ENCODE measurements around the gene RNU6-1.

RNU6-1 gene

GRCh38 chr15:67839929-67840748 lies at the start of gene RNU6-1:
RNU6-1 (minus strand) TSS chr15:67840045.
- DNase-seq (ENCODE audit: low read depth in 3 of 3): peak; percentile 89 to 91 (median 90)

GRCh38 chr15:67887776-67888175 lies 47.9 kb upstream of the RNU6-1 start:
- no peak for DNase-seq (ENCODE audit: low read depth in 3 of 3)

- no peak for DNase-seq (ENCODE audit: low read depth in 3 of 3)
These were observed 46.0 kb upstream of the RNU6-1 start for GRCh38 chr15:67885861-67886260.

DNA sequence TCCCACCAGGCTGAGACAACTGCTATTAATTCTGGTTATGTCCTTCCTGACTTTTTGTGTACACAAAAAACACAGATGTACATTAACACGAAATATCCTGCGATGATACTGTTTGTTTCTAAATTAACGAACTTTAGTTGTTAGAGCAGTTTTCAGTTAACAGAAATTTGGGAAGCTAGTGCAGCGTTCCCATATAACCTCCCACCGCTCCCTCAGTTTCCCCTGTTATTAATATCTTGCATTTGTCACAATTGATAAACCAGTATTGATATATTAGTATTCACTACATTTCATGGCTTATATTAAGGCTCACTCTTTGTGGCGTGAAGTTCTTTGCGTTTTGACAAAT lies 45.3 kb upstream of the RNU6-1 start:
- DNase-seq (ENCODE audit: low read depth in 3 of 3): no peak

GRCh38 chr15:67884514-67885174 lies 44.8 kb upstream of the RNU6-1 start:
- peak; percentile 9 to 29 (median 18) for DNase-seq (ENCODE audit: low read depth in 3 of 3)

DNA sequence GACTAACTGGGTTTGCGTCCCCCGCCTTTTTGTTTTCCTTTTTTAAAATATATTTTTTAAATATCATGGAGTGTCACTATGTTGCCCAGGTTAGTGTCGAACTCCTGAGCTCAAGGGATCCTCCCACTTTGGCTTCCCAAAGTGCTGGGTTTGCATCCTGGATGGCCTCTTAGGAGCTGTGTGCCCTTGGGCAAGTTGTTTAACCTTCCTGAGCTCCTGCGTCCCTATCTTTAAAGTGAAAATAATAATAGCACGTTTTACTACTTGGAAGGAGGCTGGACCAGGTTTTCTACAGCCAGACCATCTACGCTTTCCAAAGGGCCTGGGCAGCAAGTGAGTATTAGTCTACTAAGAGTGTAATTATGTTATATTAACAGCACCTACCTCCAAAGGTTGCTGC lies 44.2 kb upstream of the RNU6-1 start:
- DNase-seq (ENCODE audit: low read depth in 3 of 3): no peak

DNA sequence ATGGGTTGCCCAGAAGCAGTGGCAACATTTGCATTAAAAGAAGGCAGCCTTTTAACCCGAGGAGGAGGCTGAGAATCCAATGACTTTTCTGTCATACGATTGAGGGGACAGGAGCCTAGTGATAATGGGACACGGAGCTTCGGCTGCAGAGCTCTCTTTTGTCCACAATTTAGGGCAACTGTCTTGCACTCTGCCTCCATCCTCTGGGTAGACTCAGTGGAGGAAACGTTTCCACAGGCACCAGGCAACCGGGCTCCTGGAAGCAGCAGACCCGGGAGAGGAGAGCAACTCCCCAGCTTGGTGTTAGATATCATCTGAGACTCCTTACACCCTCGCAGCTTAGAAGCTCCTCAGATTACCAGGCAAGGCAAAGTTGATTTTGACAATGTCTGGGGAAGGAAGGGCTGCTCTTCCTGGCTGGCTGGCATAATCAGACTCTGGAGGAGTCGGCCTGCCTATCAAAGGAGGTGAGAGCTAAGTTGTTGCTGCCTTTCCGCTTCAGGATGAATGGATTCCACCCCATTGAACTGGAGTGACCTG lies 43.5 kb upstream of the RNU6-1 start:
- DNase-seq (ENCODE audit: low read depth in 3 of 3): no peak

GRCh38 chr15:67882487-67883233 lies 42.8 kb upstream of the RNU6-1 start:
- no peak for DNase-seq (ENCODE audit: low read depth in 3 of 3)

DNA sequence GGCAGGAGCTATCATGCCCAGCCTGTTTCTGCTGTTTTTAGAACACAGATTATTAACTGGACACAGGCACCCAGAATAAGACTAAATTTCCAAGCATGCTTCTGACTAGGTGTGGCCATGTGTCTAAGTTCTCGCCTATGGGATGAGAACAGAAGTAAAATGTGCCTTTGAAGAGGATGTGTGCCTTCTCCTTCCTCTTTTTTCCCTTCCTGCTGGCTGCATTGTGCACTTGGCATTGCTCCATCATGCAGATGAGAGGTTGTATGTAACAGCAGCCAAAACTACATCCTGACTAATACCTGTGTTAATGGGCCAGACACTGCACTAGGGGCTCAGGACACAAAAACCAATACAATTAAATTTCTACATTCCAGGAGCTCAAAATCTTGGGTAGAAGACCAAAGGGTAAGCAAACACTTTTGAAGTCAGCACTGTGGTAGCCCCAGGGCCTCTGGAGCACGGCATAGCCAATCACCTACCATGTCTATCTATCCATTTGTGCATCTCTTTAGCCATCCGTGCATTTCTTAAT lies 40.9 kb upstream of the RNU6-1 start:
- no peak for DNase-seq (ENCODE audit: low read depth in 3 of 3)

- DNase-seq (ENCODE audit: low read depth in 3 of 3): no peak
These were observed 39.7 kb upstream of the RNU6-1 start for GRCh38 chr15:67879440-67880129.

GRCh38 chr15:67878712-67879206 lies 38.9 kb upstream of the RNU6-1 start:
- no peak for DNase-seq (ENCODE audit: low read depth in 3 of 3)

DNA sequence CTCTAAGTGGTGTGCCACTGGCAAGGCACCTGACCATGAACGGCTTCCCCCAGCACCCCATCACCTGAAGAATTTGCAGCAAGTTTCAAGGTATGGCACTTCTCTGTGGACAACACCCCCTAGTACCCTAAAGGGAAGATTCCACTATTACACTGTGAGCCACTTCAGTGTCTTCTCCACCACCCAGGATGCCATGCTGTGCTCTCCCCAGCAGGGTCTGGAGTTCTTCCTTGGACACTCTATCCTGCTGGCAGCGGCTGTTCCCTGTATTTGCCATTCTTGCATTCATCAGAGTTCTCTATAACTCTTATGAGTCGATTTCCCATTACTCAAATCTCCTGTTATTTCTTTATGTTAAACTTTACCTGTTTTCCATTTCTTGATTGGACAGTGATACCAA lies 33.9 kb upstream of the RNU6-1 start:
- DNase-seq (ENCODE audit: low read depth in 3 of 3): no peak

DNA sequence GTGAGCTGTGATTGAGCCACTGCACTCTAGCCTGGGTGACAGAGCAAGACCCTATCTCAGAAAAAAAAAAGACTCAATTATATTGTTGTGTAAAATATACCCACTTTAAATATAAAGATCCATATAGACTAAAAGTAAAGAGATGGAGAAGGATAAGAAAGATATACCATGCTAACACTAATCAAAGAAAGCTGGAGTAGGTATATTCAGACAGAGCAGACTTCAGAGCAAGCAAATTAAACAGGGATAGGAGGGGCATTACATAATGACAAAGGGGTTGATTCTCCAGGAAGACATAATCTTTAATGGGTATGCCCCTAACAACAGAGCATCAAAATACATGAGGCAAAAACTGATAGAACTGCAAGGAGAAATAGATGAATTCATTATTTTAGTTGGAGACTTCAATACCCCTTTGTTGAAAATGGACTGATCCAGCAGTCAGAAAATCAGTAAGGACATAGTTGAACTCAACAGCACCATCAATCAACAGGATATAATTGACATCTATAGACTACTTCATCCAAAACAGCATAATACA lies 31.1 kb upstream of the RNU6-1 start:
- no peak for DNase-seq (ENCODE audit: low read depth in 3 of 3)

- DNase-seq (ENCODE audit: low read depth in 3 of 3): no peak
These were observed 29.9 kb upstream of the RNU6-1 start for GRCh38 chr15:67869701-67870100.

- no peak for DNase-seq (ENCODE audit: low read depth in 3 of 3)
These were observed 25.9 kb upstream of the RNU6-1 start for GRCh38 chr15:67865766-67866165.

DNA sequence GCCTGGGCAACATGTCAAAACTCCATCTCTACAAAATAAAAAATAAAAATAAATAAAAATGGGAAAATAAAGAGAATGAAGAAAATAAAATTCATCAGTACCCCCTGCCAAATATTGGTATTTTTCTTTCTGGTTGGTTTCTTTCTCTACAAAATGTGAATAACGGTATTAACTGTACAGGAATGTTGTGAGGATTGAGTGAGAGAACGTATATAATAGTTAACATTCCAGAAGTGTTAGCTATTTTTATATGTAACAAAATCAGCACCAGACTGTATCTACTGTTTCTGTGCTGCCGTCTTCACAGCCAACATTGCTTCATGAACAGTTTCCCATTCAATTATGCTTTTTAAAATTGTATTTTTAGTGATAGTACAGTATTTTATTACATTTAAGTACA lies 25.5 kb upstream of the RNU6-1 start:
- DNase-seq (ENCODE audit: low read depth in 3 of 3): no peak

DNA sequence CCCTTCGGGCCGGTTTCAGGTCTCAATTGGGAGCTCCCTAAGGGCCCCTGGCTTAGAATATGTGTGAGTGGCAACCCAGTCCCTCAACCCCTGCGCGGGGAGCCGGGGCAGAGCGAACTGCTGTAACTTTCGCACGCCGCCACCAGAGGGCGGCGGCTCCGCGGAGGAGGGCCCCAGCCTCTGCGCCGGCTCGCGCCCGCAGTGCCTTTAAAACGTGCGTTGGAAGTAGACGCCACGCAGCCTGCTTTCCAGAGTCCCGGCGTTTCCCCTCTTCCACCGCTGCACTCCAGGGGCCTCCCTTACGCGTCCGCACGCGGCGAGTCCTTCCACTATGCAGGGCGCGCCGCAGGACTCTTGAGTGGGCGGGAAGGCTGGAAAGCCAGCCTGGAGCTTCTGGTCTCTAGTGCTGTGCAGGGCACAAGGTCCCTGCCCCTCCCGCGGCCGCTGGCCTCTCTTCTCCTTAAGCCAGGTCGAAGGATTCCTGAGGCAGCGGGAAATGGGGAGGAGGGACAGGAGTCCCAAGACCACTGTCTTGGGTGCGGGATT lies 23.7 kb upstream of the RNU6-1 start:
- peak; percentile 56 to 59 (median 58) for DNase-seq (ENCODE audit: low read depth in 3 of 3)

GRCh38 chr15:67862750-67863441 lies 23.1 kb upstream of the RNU6-1 start:
- no peak for DNase-seq (ENCODE audit: low read depth in 3 of 3)

- no peak for DNase-seq (ENCODE audit: low read depth in 3 of 3)
These were observed 22.1 kb upstream of the RNU6-1 start for GRCh38 chr15:67861983-67862382.

GRCh38 chr15:67859331-67859946 lies 19.6 kb upstream of the RNU6-1 start:
- no peak for DNase-seq (ENCODE audit: low read depth in 3 of 3)
